ENCODE data around the gene CCL5. TPM values are rescaled to one million over a fixed set of nuclear protein-coding genes. Genes with fewer than 3 reads are reported as not detected.

Gene CCL5
- total and polyA plus RNA-seq, 10 donors = 26.0 to 93.2 (median 64.3) TPM

DNA sequence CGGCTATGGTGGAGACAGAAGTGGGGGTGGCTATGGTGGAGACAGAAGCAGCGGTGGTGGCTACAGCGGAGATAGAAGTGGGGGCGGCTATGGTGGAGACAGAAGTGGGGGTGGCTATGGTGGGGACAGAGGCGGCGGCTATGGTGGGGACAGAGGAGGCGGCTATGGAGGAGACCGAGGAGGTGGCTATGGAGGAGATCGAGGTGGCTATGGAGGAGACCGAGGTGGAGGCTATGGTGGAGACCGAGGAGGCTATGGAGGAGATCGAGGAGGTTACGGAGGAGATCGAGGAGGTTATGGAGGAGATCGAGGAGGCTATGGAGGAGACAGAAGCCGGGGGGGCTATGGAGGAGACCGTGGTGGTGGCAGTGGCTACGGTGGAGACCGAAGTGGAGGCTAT, 35.6 kb downstream of the CCL5 start:
- DNase-seq = no peak
- 95 to 98% (median 96%) methylated on average over 19 of the region's 19 CpGs for WGBS, 5 donors
- intact Hi-C loops (cut with DNase I; ENCODE audit: low total_unique reads) = loop anchor here (10.0 kb wide), 1 partner anchor 300 kb away; no protein-coding TSS in a partner anchor
- Histone ChIP-seq H3K27ac (no peak overlapping the region), H3K27me3 (replicated peaks in 1 of 7) (no peaks in the 10 kb centered on the region), H3K4me1 (peaks cover 0 to 6% (median 0%) of the 10 kb centered on the region in 6 donors), H3K36me3 (peaks cover 0 to 100% (median 84%) of the 10 kb centered on the region in 6 donors), H3K4me3 (no peak overlapping the region), H3K9me3 (no peaks in the 10 kb centered on the region)
- TF ChIP-seq POLR2AphosphoS5 (IDR thresholded peaks at IDR 0.05) (no peak), POLR2A (IDR thresholded peaks at IDR 0.05) (no peak)
- TF ChIP-seq, protein P1, sequence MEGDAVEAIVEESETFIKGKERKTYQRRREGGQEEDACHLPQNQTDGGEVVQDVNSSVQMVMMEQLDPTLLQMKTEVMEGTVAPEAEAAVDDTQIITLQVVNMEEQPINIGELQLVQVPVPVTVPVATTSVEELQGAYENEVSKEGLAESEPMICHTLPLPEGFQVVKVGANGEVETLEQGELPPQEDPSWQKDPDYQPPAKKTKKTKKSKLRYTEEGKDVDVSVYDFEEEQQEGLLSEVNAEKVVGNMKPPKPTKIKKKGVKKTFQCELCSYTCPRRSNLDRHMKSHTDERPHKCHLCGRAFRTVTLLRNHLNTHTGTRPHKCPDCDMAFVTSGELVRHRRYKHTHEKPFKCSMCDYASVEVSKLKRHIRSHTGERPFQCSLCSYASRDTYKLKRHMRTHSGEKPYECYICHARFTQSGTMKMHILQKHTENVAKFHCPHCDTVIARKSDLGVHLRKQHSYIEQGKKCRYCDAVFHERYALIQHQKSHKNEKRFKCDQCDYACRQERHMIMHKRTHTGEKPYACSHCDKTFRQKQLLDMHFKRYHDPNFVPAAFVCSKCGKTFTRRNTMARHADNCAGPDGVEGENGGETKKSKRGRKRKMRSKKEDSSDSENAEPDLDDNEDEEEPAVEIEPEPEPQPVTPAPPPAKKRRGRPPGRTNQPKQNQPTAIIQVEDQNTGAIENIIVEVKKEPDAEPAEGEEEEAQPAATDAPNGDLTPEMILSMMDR (IDR thresholded peaks at IDR 0.05 in 8 of 11, conservative IDR thresholded peaks at IDR 0.05 in 3 of 11) = no peak

DNA sequence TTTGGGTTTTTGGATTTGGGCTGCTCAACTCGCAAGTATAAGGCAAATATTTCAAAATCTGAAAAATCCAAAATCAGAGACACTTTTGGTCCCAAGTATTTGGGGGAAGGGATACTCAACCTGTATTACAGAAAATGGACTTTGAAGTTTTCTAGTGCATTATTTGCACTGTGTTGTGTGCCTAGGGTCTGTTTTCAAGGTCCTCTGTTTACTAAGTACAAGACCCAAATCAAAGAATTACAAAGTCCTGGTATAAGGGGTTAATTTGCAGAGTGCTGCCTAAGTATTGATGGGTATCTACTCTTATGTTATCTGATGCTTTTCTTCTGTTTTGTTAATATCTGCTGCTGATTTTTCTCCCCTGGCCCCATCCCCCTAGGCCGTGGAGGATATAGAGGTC, 36.5 kb downstream of the CCL5 start:
- WGBS, 5 donors = 96 to 100% (median 97%) methylated on average over 2 of the region's 2 CpGs
- Histone ChIP-seq H3K27ac (no peak overlapping the region), H3K4me1 (no peaks in the 10 kb centered on the region), H3K36me3 (peaks cover 0 to 100% (median 93%) of the 10 kb centered on the region in 6 donors), H3K27me3 (replicated peaks in 1 of 7) (no peaks in the 10 kb centered on the region), H3K4me3 (no peak overlapping the region), H3K9me3 (no peaks in the 10 kb centered on the region)
- intact Hi-C loops (cut with DNase I; ENCODE audit: low total_unique reads) = loop anchor here (10.0 kb wide), 1 partner anchor 301 kb away; no protein-coding TSS in a partner anchor
- DNase-seq = no peak
- TF ChIP-seq, protein P1 (IDR thresholded peaks at IDR 0.05 in 8 of 11, conservative IDR thresholded peaks at IDR 0.05 in 3 of 11) = no peak
- TF ChIP-seq POLR2A (IDR thresholded peaks at IDR 0.05) = no peak
- no peak for TF ChIP-seq POLR2AphosphoS5 (IDR thresholded peaks at IDR 0.05)

DNA sequence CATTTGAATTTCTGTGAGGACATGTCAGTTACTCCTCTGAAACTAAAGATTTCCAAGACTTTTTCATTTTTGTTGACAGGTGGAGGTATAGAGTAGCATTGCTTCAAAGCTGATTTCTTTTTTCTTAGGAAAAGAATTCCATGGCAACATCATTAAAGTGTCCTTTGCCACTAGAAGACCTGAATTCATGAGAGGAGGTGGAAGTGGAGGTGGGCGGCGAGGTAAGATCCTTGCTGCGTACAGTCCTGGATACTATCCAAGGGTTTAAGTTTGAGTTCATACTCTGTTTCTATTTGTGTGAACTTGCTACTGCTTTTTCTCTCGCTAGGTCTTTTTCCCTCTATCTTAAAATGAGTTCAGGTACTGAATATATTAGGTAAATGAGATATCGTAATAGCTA, 37.9 kb downstream of the CCL5 start:
- Histone ChIP-seq H3K27ac (no peak overlapping the region), H3K9me3 (no peaks in the 10 kb centered on the region), H3K4me1 (no peaks in the 10 kb centered on the region), H3K27me3 (replicated peaks in 1 of 7) (no peaks in the 10 kb centered on the region), H3K4me3 (no peak overlapping the region), H3K36me3 (peaks cover 0 to 100% (median 96%) of the 10 kb centered on the region in 6 donors)
- intact Hi-C loops (cut with DNase I; ENCODE audit: low total_unique reads) = loop anchor here (10.0 kb wide), 1 partner anchor 303 kb away; no protein-coding TSS in a partner anchor
- no peak for DNase-seq
- WGBS, 5 donors = 95 to 98% (median 97%) methylated on average over 5 of the region's 5 CpGs
- TF ChIP-seq POLR2AphosphoS5 (IDR thresholded peaks at IDR 0.05) (no peak), POLR2A (IDR thresholded peaks at IDR 0.05) (no peak)
- TF ChIP-seq, protein P1 (IDR thresholded peaks at IDR 0.05 in 8 of 11, conservative IDR thresholded peaks at IDR 0.05 in 3 of 11) = no peak

DNA sequence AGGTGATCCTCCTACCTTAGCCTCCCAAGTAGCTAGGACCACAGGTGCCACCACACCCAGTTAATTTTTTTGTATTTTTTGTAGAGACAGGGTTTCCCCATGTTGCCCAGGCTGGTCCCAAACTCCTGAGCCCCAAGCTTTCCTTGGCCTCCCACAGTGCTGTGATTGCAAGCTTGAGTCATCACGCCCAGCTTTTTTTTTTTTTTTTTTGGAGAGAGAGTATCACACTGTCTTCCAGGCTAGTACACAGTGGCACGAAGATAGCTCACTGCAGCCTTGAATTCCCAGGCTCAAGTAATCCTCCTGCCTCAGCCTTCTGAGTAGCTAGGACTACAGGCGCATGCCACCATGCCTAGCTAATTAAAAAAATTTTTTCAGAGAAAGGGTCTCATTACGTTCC, 38.7 kb downstream of the CCL5 start:
- WGBS, 5 donors = 92 to 98% (median 93%) methylated on average over 4 of the region's 4 CpGs
- Histone ChIP-seq H3K27me3 (replicated peaks in 1 of 7) (no peaks in the 10 kb centered on the region), H3K4me1 (no peaks in the 10 kb centered on the region), H3K4me3 (no peak overlapping the region), H3K9me3 (no peaks in the 10 kb centered on the region), H3K36me3 (peaks cover 0 to 100% (median 99%) of the 10 kb centered on the region in 6 donors), H3K27ac (no peak overlapping the region)
- intact Hi-C loops (cut with DNase I; ENCODE audit: low total_unique reads) = loop anchor here (10.0 kb wide), 1 partner anchor 303 kb away; no protein-coding TSS in a partner anchor
- TF ChIP-seq POLR2A (IDR thresholded peaks at IDR 0.05) (no peak), POLR2AphosphoS5 (IDR thresholded peaks at IDR 0.05) (no peak)
- TF ChIP-seq, protein P1 (IDR thresholded peaks at IDR 0.05 in 8 of 11, conservative IDR thresholded peaks at IDR 0.05 in 3 of 11) = no peak
- no peak for DNase-seq
